Suppressor macrophage (primary cell): Measurements from ENCODE around the gene SMPDL3A.
"Not testable (repeated sequence)": the region's sequence is repeated elsewhere in the genome, so short reads cannot be mapped to it uniquely, and the experiment has no call there.

Experiments
- DNase-seq, 4 experiments: peaks; one replicate each; pipeline ENCODE4 v3.0.0-alpha.2; 2020 to 2022
- total RNA-seq, 17 experiments: gene quantifications; one replicate each; lab custom pipeline; 2026; ENCODE audit warnings: mixed read lengths in 6 of 17, inconsistent platforms in 3 of 17; lab: John Stamatoyannopoulos, UW

The SMPDL3A gene, protein sequence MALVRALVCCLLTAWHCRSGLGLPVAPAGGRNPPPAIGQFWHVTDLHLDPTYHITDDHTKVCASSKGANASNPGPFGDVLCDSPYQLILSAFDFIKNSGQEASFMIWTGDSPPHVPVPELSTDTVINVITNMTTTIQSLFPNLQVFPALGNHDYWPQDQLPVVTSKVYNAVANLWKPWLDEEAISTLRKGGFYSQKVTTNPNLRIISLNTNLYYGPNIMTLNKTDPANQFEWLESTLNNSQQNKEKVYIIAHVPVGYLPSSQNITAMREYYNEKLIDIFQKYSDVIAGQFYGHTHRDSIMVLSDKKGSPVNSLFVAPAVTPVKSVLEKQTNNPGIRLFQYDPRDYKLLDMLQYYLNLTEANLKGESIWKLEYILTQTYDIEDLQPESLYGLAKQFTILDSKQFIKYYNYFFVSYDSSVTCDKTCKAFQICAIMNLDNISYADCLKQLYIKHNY
- 4.4 to 35.4 (median 12.5) reads per million in 17 experiments for total RNA-seq

- DNase-seq, result peak; percentile 73 to 89 (median 84)
Measured at GRCh38 chr6:122789182-122790027, at the start of gene SMPDL3A. Gene SMPDL3A (plus strand): TSS chr6:122789258. CDS start chr6:122789347, 89 bp downstream.

- DNase-seq, result no peak
Measured at GRCh38 chr6:122740091-122740490, 49.0 kb upstream of the SMPDL3A start.

DNA sequence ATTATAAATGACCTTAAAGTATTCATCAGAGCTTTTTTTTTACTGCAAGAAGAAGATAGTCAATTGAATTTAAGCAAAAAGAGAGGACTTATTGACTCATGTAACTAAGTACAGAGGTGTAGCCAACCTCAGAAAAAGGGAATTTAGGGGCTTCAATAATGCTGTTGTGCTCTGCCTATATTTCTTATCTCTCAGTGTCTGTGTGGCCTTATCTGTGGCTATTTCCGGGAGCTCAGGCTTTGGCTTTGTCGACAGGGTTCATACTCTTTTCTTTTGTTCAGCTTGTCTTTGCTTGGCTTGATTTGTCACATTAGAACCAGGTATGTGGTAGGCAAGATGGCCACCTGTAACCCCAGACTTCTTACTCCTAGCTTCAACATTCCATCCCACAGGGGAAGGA, 48.1 kb upstream of the SMPDL3A start:
- no peak for DNase-seq

DNA sequence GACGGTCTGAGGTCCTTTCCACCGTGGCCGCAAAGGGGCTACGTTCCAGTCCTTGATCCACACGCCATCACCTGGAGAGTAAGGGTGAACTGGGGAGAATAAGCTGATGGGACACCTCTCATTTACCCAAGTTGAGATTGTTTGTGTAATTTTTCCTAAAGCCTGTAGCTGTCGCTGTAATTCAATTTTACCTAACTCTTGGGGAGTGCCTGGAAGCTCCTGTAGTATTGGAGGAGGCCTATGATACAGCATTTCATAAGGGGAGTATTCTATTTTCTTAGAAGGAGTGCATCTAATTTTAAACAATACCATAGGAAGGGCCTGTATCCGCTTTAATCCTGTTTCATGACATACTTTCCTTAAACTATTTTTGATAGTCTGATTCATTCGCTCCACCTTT, 44.8 kb upstream of the SMPDL3A start:
- peak in 3 of 4 experiments; percentile 15 to 27 (median 24) for DNase-seq

DNA sequence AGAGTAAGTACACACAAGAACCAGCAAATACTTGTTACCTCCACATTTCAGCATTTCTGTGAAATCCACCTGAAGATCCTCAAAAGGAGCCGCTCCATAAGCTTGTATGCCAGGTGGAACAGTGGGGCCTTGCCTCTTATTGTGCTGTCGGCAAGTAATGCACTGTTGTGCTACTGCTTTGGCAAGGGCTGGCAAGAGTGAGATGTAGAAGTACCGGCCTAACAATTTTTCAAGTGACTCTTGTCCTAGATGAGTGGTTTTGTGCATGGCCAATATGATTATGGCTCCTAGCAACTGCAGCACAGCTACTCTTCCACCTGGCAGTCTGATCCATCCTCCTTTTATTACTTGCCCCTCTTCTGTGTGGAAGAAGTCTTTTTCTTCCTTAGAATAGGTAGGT, 44.2 kb upstream of the SMPDL3A start:
- DNase-seq, result not testable (repeated sequence)

DNA sequence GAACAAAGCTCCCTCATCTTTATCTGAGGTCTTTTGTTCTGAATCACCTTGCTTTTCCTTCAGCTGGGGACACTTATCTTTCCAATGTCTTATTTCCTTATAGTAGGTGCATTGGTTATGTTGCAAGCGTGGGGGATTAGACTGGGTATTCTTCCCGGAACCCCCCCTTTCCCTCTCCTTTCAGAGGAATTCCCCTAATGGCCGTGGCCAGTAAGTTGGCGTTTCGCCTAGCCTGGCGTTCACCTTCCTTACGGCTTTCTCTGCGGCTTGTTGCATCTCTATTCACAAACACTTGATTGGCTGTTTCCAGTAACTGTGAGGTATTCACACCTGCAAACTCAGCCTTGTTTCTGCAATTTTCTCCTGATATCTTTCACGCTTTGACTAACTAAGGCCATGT, 42.4 kb upstream of the SMPDL3A start:
- DNase-seq, result no peak

DNA sequence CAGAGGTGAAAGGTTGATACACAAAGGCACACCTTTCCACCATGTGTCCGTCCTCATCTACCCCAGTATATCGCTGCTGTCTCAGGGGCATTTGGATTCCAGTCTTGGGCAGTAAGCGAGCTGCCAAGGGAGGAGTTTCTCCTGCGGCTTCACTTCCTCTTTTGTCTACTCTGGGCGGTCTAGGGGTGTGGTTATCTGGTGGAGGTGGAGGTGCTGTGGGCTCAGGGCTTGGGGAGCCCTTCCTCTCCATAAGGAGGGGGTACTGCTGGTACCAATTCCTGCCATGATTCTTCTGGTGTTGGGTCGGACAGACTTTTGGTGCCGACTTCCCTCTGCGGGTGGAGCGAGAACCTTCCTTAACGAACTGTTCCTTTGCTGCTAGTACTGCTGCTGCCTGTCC, 41.5 kb upstream of the SMPDL3A start:
- DNase-seq, result peak; percentile 13 to 56 (median 50)

GRCh38 chr6:122748945-122749344, 40.1 kb upstream of the SMPDL3A start:
- DNase-seq, result not testable (repeated sequence)

DNA sequence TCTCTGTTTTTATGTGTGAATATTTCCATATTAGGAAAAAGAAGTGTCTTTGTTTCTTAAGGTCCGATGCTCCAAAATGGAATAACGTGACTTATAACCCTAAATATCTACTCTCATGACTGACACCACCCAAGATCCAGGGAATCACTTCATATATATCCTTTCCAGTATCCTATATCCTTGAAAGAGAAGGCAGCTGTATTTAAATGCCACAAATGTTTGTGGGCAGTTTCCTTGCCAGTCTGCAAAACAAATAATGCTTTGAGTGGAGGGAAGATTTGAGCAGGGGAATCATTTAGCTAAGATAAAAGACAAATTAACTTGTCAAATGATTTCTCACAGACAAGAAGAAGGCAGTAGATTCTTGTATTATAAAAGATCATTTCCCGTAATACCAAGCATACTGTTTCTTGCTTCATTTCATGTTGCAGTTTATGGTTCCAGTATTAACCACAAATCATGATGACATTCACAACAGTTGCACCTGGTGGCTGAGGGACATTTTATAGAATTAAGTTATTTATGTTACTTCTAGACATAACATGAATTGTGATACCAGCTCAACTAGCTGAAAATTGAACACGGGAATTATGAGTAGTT, 39.5 kb upstream of the SMPDL3A start:
- DNase-seq, result no peak

DNA sequence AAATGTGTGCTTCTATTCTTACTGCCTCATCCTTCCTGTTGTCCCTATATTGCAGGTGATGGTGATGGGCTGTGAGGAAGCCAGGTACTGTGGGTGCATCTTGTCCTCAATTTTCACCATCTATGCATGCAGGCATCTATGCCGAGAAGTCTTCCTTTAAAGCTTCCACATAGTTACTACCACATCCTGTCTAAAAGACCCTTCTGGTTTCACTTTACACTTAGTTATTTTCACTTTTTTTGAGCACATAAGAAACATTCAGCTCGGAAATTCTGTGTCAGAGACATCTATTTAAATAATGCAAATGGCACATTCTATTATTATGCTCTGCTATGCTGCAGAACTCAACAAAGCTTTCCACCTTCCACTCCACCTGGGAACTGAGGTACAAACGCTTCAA, 37.7 kb upstream of the SMPDL3A start:
- no peak for DNase-seq

- no peak for DNase-seq
Measured at GRCh38 chr6:122752459-122752858, 36.6 kb upstream of the SMPDL3A start.

DNA sequence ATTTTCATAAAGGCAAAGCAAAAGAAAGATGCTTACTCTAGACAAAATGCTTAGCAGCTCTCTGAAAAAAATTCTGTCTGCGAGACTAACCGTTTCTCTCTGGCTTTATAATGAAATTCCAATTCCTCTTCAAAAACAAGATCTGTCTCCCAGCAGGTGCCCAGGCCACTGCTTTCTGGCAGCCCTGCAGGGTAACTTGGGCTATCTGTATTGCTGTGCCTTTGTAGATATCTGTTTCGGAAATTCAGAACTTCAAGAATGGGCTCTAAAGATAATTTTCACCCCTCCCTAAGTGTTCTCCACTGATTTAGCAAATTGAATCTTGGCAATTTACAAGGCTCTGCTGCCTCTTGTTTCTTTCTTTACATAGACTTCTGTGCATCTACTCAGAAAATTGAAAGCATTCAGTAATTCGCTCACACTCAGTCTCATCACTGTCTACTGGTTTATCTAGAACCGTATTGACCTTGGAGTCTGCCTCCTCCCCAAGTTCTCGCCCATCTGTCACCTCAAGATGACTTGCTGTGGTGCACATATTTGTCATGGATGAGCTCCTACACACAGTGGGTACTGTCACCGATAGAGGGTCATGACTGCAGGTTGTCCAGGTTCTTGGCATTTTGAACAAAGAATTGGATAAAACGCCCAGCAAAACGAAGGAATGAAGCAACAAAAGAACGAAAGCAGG, 35.9 kb upstream of the SMPDL3A start:
- DNase-seq, result no peak

DNA sequence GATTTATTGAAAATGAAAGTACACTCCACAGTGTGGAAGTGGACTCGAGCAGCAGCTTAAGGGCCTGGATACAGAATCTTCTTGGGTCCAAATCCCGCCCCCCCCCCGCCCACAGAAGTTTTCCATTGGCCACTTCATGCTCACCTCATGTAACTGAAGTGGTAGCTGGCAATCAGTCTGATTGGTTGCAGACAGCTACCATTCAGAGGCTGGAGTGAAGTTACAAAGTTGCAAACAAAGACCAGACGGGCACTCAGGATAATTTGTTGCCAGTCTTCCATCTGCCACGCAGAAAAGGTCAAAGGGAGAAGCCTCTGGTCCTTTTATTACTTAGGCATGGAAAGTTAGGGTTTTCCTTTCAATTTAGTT, 35.4 kb upstream of the SMPDL3A start:
- no peak for DNase-seq

DNA sequence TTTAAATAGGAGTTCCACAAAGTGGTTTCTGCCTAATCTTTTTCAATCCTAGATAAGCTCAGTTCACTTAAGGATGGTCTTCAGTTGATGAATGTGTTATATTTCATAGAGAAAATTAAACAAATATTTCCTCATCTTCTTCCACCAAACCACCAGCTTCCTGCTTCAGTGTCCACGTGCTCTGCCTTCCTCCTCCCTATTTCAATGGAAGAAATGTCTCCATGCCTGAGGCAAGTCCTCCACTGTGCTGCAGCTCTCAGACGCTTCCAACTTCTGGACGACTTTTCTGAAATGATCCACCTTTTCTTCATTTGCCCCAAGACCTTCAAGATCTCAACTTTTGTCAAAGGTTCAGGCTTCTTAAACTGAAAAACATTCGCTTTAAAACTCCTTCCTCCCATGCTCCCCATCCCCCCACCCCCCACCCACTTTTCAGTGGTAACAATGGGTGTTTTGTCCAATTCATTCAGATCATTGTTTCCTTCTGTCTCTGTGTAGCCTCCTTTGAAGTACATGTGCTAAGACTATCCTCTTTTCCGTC, 34.8 kb upstream of the SMPDL3A start:
- peak; percentile 11 to 45 (median 20) for DNase-seq

DNA sequence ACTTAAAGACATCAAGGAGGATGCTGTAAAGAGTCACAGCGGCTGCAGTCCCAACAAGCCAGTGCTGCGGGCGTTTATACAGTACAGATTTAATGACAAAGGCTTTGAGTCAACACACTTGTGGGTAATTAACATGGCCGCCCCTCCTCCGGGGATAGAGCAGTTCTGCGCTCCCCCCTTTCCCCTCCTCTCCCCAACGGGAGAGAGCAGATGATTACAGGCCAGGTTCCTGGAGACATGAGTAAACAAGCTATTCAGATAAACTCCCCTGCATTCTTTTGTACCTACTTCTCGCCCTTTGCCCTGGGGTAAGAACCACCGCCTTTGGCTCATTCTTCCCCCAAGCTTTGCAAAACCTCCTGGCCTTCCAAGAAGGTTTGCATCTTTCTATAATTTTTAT, 33.2 kb upstream of the SMPDL3A start:
- DNase-seq, result no peak

DNA sequence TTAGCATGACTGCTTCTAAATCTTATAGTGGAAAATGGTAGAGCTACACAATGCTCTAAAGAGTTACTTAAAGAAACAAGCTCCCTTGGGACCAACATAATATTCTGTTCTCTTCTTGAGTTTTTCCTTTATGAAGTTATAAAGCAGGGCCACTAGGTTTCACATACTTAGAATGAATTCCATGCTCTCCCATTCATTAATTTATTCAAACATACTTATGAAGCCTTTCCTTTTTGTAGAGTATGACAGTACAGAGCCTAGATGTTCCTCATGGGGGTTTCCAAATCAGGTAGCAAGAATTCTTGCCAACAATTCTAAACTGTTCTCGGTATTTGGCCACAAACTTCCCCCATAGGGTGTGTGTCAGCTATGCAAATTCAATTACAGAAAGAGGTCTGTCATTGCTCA, 30.1 kb upstream of the SMPDL3A start:
- peak; percentile 8 to 53 (median 40) for DNase-seq

- no peak for DNase-seq
Measured at GRCh38 chr6:122760330-122760729, 28.7 kb upstream of the SMPDL3A start.

DNA sequence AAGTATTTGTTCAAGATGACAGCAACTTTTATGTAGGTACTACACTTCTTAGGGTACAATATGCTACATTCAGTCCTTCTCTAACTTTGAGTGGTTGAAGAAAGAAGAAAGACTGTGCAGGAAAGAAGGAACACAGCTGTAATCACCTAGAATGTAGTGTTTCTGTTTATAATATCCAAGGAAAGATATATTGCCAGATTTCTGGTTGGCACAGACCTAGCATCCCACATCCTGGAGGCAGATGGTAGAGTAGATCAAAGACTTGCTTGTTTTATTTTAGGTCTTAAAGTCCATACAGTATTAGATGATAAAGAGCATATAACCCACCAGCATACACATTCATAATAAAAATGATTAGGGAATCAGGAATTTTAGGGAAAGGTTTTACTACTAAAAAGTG, 22.8 kb upstream of the SMPDL3A start:
- no peak for DNase-seq

DNA sequence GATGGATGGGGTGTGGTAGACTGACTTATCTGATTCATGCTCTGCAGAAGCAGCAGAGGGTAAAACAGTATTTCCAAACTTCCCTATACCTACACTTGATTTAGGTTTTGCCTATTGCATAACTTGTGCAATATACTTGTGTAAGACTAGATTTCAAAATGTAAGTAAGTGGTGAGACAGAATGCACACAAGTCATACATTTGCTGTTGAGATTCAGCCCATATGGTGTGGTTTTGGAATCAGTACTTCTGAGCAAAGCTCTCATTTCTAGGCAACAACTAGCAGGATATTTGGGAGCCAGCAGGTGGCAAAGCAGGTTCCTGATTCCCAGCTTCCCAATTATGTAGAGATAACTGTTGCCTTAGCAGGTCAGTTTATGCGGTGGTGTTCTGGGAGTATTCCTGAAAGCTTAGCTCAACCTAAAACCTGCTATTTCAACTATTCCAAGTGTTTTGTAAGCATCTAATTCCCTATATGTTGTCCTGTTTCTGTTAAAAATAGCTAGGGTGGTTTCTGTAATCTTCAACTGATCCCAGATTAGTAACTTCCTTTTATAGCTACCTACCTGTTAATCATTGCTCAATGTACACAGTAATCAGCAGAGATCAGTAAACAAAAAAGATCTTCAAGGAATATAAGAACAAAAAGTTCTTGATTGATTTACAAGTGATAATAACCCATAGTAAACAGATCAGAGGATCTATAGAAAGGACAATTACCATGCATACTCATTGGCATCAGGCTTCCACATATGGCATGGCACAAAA, 18.0 kb upstream of the SMPDL3A start:
- DNase-seq, result peak; percentile 39 to 89 (median 63)

- no peak for DNase-seq
Measured at GRCh38 chr6:122772724-122773415, 16.2 kb upstream of the SMPDL3A start.

- no peak for DNase-seq
Measured at GRCh38 chr6:122775975-122776374, 13.1 kb upstream of the SMPDL3A start.
